HG02884 (cell line): ENCODE measurements around the gene SDHAF2.

Experiments
- ATAC-seq: cut with Tn5 transposase; IDR thresholded peaks from one replicate; pipeline ENCODE4 v1.9.1; 2021; ENCODE audit warnings: mild to moderate bottlenecking, moderate library complexity; ENCODE audit not compliant: unreplicated experiment

Gene SDHAF2

GRCh38 chr11:61495801-61496601 is 66.1 kb downstream of the SDHAF2 start:
- ATAC-seq: no peak
